Measurements from ENCODE around the gene CDK17.
"Not testable (repeated sequence)": the region's sequence is repeated elsewhere in the genome, so short reads cannot be mapped to it uniquely, and the experiment has no call there.

The CDK17 gene

GRCh38 chr12:96416033-96416799 lies 16.0 kb upstream of the CDK17 start:
- DNase-seq: no peak

- DNase-seq: no peak
These were observed 14.4 kb upstream of the CDK17 start for GRCh38 chr12:96414637-96415036.

- no peak for DNase-seq
These were observed 12.2 kb upstream of the CDK17 start for GRCh38 chr12:96412431-96412830.

- peak in 1 of 2 experiments; percentile 16 for DNase-seq
These were observed 9.5 kb upstream of the CDK17 start for GRCh38 chr12:96409731-96410130.

- no peak for DNase-seq
These were observed 8.8 kb upstream of the CDK17 start for GRCh38 chr12:96408993-96409392.

GRCh38 chr12:96407429-96408097 lies 7.3 kb upstream of the CDK17 start:
- not testable (repeated sequence) for DNase-seq

- DNase-seq: no peak
These were observed 4.5 kb upstream of the CDK17 start for GRCh38 chr12:96404696-96405095.

GRCh38 chr12:96403870-96404269 lies 3.6 kb upstream of the CDK17 start:
- DNase-seq: no peak

- not testable (repeated sequence) for DNase-seq
These were observed 2.3 kb upstream of the CDK17 start for GRCh38 chr12:96402522-96402921.

- no peak for DNase-seq
These were observed 1.8 kb upstream of the CDK17 start for GRCh38 chr12:96402061-96402460.

GRCh38 chr12:96401076-96401871 lies 1.0 kb upstream of the CDK17 start:
- peak; percentile 75 to 85 for DNase-seq

- peak in 1 of 2 experiments; percentile 50 for DNase-seq
These were observed 414 bp upstream of the CDK17 start for GRCh38 chr12:96400631-96401075.

GRCh38 chr12:96399120-96399918 lies 920 bp downstream of the CDK17 start:
- DNase-seq: peak; percentile 72 to 79

- peak; percentile 15 to 39 for DNase-seq
These were observed 1.7 kb downstream of the CDK17 start for GRCh38 chr12:96398424-96399119.

- peak in 1 of 2 experiments; percentile 11 for DNase-seq
These were observed 2.3 kb downstream of the CDK17 start for GRCh38 chr12:96397756-96398423.

GRCh38 chr12:96396914-96397313 lies 3.3 kb downstream of the CDK17 start:
- DNase-seq: no peak

GRCh38 chr12:96396209-96396608 lies 4.0 kb downstream of the CDK17 start:
- no peak for DNase-seq

GRCh38 chr12:96395236-96395635 lies 5.0 kb downstream of the CDK17 start:
- no peak for DNase-seq

- not testable (repeated sequence) for DNase-seq
These were observed 7.0 kb downstream of the CDK17 start for GRCh38 chr12:96393229-96393628.

- DNase-seq: no peak
These were observed 7.8 kb downstream of the CDK17 start for GRCh38 chr12:96392397-96392796.

GRCh38 chr12:96387981-96388380 lies 12.3 kb downstream of the CDK17 start:
- no peak for DNase-seq
